Measurements from ENCODE around the gene MAPK7. TPM values are rescaled to one million over a fixed set of nuclear protein-coding genes. Genes with fewer than 3 reads are reported as not detected.

Gene MAPK7
- total RNA-seq, 2 donors from 2014 or later, result 22.3 to 43.1 TPM

GRCh38 chr17:19333736-19334290 lies 44.5 kb upstream of the MAPK7 start:
- Histone ChIP-seq H3K4me1 (replicated peaks) (no peaks in the 10 kb centered on the region), H3K9me3 (no peaks in the 10 kb centered on the region), H3K27ac (no peak overlapping the region), H3K27me3 (replicated peaks; ENCODE audit: insufficient read depth) (no peaks in the 10 kb centered on the region), H3K36me3 (no peaks in the 10 kb centered on the region), H3K4me3 (no peak overlapping the region)
- TF ChIP-seq POLR2A (IDR thresholded peaks at IDR 0.05) (no peak), CTCF (IDR thresholded peaks at IDR 0.05) (no peak), POLR2AphosphoS5 (IDR thresholded peaks at IDR 0.05) (no peak)
- intact Hi-C loops (cut with DNase I), result no loop called here
- 77% methylated on average over 9 of the region's 12 CpGs for WGBS
- no peak for DNase-seq (ENCODE audit: low spot score)

GRCh38 chr17:19334331-19334730 lies 44.0 kb upstream of the MAPK7 start:
- no peak overlapping the region for H3K27ac ChIP-seq
- no peak overlapping the region for H3K4me3 ChIP-seq
- no peaks in the 10 kb centered on the region for H3K4me1 ChIP-seq (replicated peaks)
- H3K36me3 ChIP-seq, result no peaks in the 10 kb centered on the region
- no peak for DNase-seq (ENCODE audit: low spot score)
- WGBS, result 89% methylated on average over 6 of the region's 6 CpGs
- H3K9me3 ChIP-seq, result no peaks in the 10 kb centered on the region
- intact Hi-C loops (cut with DNase I), result no loop called here
- H3K27me3 ChIP-seq (replicated peaks; ENCODE audit: insufficient read depth), result no peaks in the 10 kb centered on the region
- TF ChIP-seq POLR2AphosphoS5 (IDR thresholded peaks at IDR 0.05) (no peak), POLR2A (IDR thresholded peaks at IDR 0.05) (no peak), CTCF (IDR thresholded peaks at IDR 0.05) (no peak)

GRCh38 chr17:19335951-19336631 lies 42.2 kb upstream of the MAPK7 start:
- Histone ChIP-seq H3K27ac (no peak overlapping the region), H3K36me3 (no peaks in the 10 kb centered on the region), H3K9me3 (no peaks in the 10 kb centered on the region), H3K4me3 (no peak overlapping the region), H3K27me3 (replicated peaks; ENCODE audit: insufficient read depth) (no peaks in the 10 kb centered on the region), H3K4me1 (replicated peaks) (no peaks in the 10 kb centered on the region)
- intact Hi-C loops (cut with DNase I), result no loop called here
- 83% methylated on average over 18 of the region's 18 CpGs for WGBS
- TF ChIP-seq POLR2AphosphoS5 (IDR thresholded peaks at IDR 0.05) (no peak), POLR2A (IDR thresholded peaks at IDR 0.05) (no peak), CTCF (IDR thresholded peaks at IDR 0.05) (no peak)
- DNase-seq (ENCODE audit: low spot score), result no peak

GRCh38 chr17:19336938-19337711 lies 41.2 kb upstream of the MAPK7 start:
- TF ChIP-seq POLR2A (IDR thresholded peaks at IDR 0.05) (no peak), POLR2AphosphoS5 (IDR thresholded peaks at IDR 0.05) (no peak), CTCF (IDR thresholded peaks at IDR 0.05) (no peak)
- H3K9me3 ChIP-seq, result no peaks in the 10 kb centered on the region
- H3K4me3 ChIP-seq, result no peak overlapping the region
- DNase-seq (ENCODE audit: low spot score), result no peak
- no peaks in the 10 kb centered on the region for H3K27me3 ChIP-seq (replicated peaks; ENCODE audit: insufficient read depth)
- intact Hi-C loops (cut with DNase I), result no loop called here
- H3K36me3 ChIP-seq, result no peaks in the 10 kb centered on the region
- WGBS, result 73% methylated on average over 21 of the region's 21 CpGs
- H3K27ac ChIP-seq, result no peak overlapping the region
- no peaks in the 10 kb centered on the region for H3K4me1 ChIP-seq (replicated peaks)

All from prostate gland (tissue), 2 donors.